ENCODE data around the gene MYRIP. TPM values are rescaled to one million over a fixed set of nuclear protein-coding genes. Genes with fewer than 3 reads are reported as not detected.

The MYRIP gene
- total RNA-seq, 2 experiments from 2014 or later, result not detected

DNA sequence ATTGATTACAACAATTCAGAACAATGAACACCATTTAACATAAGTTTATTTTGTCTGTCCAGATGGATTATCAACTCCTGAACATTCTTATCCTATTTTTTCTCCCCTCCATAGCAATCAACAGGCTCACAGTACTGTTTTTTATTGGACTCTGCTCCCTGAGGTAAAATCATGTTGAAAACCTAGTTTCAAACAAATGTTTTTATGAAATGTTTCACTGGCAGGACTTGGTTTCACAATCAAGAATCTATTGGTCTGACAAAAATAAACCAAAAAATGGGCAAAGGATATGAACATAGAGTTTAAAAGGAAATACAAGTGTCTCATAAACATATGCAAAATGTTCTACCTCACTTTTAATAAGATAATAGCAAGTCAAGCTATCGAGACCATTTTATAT lies 2.6 kb upstream of the MYRIP start:
- ATAC-seq (no peak), DNase-seq (no peak)
- Mint-ChIP-seq H3K27me3 (peaks cover 41% of the 10 kb centered on the region), H3K27ac (no peak overlapping the region), H3K4me3 (no peak overlapping the region), H3K9me3 (peaks cover 9% of the 10 kb centered on the region), H3K4me1 (ENCODE audit: low read depth) (peaks cover 12% of the 10 kb centered on the region), H3K36me3 (ENCODE audit: low read depth) (no peaks in the 10 kb centered on the region)
- TF ChIP-seq, protein P1, sequence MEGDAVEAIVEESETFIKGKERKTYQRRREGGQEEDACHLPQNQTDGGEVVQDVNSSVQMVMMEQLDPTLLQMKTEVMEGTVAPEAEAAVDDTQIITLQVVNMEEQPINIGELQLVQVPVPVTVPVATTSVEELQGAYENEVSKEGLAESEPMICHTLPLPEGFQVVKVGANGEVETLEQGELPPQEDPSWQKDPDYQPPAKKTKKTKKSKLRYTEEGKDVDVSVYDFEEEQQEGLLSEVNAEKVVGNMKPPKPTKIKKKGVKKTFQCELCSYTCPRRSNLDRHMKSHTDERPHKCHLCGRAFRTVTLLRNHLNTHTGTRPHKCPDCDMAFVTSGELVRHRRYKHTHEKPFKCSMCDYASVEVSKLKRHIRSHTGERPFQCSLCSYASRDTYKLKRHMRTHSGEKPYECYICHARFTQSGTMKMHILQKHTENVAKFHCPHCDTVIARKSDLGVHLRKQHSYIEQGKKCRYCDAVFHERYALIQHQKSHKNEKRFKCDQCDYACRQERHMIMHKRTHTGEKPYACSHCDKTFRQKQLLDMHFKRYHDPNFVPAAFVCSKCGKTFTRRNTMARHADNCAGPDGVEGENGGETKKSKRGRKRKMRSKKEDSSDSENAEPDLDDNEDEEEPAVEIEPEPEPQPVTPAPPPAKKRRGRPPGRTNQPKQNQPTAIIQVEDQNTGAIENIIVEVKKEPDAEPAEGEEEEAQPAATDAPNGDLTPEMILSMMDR (IDR thresholded peaks at IDR 0.05), result no peak
- intact Hi-C loops (cut with micrococcal nuclease), result no loop called here
- CTCF ChIA-PET, result no interaction called here
- POLR2A ChIA-PET, result no interaction called here

DNA sequence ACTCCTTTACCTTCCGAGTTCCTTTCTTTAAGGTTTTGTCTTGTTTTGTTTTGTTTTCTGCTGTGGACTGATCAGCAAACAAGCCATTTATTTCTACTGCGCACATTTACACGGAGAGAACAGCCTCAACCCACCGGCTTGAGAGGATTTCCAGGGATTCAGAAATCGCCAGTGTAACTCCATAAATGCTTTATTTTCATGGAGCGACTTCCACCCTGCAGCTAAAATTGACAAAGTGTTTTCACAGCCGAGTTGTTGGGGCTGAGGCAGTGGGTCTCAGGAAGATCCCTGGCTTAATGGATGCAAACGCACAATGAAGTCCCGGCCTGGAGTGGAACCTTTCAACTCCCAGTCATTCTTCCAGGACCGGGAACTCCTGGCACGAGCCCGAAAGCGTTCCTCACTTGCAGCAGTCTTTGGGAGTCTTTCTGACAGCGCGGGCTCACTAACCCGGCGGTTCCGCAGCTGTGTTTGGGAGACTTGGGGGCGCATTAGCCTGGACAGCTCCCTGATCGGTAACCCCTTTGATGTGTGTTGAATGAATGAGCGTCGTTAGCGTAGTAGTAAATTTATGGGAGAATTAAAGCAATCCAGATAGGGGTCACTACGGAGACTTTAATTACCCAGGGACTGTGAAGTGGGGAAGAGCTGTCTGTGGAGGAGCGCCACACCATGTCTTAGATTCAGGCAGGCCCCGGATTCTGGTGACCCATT lies 785 bp upstream of the MYRIP start:
- intact Hi-C loops (cut with micrococcal nuclease), result no loop called here
- Mint-ChIP-seq H3K4me3 (peak overlapping the region; percentile 26), H3K4me1 (ENCODE audit: low read depth) (peaks cover 12% of the 10 kb centered on the region), H3K27ac (no peak overlapping the region), H3K36me3 (ENCODE audit: low read depth) (no peaks in the 10 kb centered on the region), H3K9me3 (peaks cover 5% of the 10 kb centered on the region), H3K27me3 (peaks cover 46% of the 10 kb centered on the region)
- ChIA-PET CTCF (no interaction called here), POLR2A (no interaction called here)
- no peak for DNase-seq
- ATAC-seq, result no peak
- TF ChIP-seq, protein P1 (IDR thresholded peaks at IDR 0.05), result no peak

DNA sequence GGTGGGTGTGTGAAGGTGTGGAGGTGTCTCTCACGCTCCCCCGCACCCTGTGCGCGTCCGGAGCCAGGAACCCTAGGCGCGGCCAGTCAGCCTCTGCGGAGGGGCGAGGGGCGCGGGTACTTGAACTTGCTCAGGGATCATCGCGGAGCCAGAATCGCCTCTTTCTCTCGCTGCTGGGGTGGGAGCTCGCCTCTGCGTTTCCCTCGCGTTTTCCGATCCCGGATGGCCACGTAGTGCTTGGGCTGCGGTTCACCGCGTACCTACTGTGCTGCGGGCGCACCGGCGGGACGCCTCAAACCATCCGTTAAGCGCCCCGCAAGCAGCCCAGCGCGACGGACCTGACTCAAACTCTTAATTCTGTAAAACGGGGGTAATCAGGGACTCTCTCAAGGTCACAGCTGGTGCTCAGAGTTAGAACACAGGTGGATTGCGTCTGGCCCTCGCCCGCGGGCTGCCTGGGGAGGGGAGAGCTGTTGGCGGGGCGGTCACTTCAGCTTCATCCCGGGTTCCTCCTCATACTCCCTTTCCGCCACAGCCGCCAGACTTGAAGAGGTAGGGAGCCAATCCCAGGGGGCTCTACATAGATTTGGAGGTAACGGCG lies 686 bp downstream of the MYRIP start:
- POLR2A ChIA-PET, result no interaction called here
- ATAC-seq (no peak), DNase-seq (no peak)
- no peaks in the 10 kb centered on the region for H3K9me3 Mint-ChIP-seq
- no peaks in the 10 kb centered on the region for H3K36me3 Mint-ChIP-seq (ENCODE audit: low read depth)
- intact Hi-C loops (cut with micrococcal nuclease), result no loop called here
- CTCF ChIA-PET, result no interaction called here
- peaks cover 47% of the 10 kb centered on the region for H3K27me3 Mint-ChIP-seq
- H3K27ac Mint-ChIP-seq, result no peak overlapping the region
- H3K4me1 Mint-ChIP-seq (ENCODE audit: low read depth), result peaks cover 12% of the 10 kb centered on the region
- peak overlapping the region; percentile 36 for H3K4me3 Mint-ChIP-seq
- TF ChIP-seq, protein P1 (IDR thresholded peaks at IDR 0.05), result no peak

DNA sequence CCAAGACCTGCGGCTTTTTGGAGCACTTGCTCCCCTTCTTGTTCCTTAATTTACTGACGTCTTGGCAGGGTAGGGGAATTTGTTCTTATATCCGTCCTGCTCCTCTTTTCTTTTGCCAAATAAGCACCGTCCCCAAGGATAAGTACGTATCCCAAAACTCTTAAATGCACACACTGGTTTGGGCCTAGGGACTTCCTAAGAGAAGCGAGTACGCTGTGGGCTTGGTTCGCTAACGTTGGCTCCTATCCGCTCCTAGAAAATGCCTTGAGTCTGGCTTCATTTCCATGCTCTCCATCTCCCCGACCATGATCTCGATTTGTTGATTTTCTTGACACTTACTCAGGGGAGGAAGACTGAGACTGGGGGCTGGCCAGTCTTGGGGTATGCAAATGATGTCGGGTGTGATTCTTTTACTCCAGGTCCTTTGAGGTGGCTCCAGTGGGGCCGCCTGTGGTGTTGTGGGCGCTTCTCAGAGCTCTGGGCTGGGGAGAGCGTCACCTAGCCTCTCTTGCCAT lies 1.3 kb downstream of the MYRIP start:
- ATAC-seq (no peak), DNase-seq (peak; percentile 7)
- Mint-ChIP-seq H3K27ac (no peak overlapping the region), H3K4me1 (ENCODE audit: low read depth) (peaks cover 12% of the 10 kb centered on the region), H3K36me3 (ENCODE audit: low read depth) (no peaks in the 10 kb centered on the region), H3K4me3 (no peak overlapping the region), H3K9me3 (no peaks in the 10 kb centered on the region), H3K27me3 (peaks cover 44% of the 10 kb centered on the region)
- POLR2A ChIA-PET, result no interaction called here
- intact Hi-C loops (cut with micrococcal nuclease), result no loop called here
- TF ChIP-seq, protein P1 (IDR thresholded peaks at IDR 0.05), result no peak
- CTCF ChIA-PET, result no interaction called here

DNA sequence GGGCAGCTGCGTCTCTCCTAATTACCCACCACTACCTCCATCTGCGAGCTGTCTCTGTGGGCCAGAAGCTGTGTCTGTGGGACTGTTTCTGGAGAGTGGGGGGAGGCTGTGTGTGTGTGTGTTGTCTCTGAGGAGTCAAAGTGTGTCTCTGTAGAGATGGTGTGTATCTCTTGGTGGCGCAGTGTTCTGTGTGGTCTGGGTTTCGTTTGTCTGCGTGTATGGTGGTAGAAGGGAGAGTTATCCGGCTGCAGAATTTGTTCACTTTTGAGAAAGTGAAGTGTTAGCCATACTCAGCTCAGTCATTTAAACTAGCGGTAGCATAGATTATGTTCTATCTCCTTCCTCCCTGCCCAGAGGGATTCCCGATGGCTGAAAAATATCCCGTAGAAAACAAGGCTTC lies 2.2 kb downstream of the MYRIP start:
- no peak overlapping the region for H3K4me3 Mint-ChIP-seq
- no peaks in the 10 kb centered on the region for H3K36me3 Mint-ChIP-seq (ENCODE audit: low read depth)
- no peak for DNase-seq
- no peaks in the 10 kb centered on the region for H3K9me3 Mint-ChIP-seq
- peaks cover 12% of the 10 kb centered on the region for H3K4me1 Mint-ChIP-seq (ENCODE audit: low read depth)
- TF ChIP-seq, protein P1 (IDR thresholded peaks at IDR 0.05), result no peak
- CTCF ChIA-PET, result no interaction called here
- H3K27ac Mint-ChIP-seq, result no peak overlapping the region
- no peak for ATAC-seq
- intact Hi-C loops (cut with micrococcal nuclease), result no loop called here
- peaks cover 44% of the 10 kb centered on the region for H3K27me3 Mint-ChIP-seq
- POLR2A ChIA-PET, result no interaction called here

All from activated CD8-positive, alpha-beta T cell treated with anti-CD3 and anti-CD28 coated beads for 36 hours (primary cell).